Measurements from ENCODE around the gene MAGOH. TPM values are rescaled to one million over a fixed set of nuclear protein-coding genes. Genes with fewer than 3 reads are reported as not detected.

Gene MAGOH
- total and polyA plus RNA-seq, 10 of the 15 experiments (the other 5 are each of a cell fraction or from before 2014, with no cell fraction given): 62.6 to 261 (median 89.8) TPM

- TF ChIP-seq, protein P1, sequence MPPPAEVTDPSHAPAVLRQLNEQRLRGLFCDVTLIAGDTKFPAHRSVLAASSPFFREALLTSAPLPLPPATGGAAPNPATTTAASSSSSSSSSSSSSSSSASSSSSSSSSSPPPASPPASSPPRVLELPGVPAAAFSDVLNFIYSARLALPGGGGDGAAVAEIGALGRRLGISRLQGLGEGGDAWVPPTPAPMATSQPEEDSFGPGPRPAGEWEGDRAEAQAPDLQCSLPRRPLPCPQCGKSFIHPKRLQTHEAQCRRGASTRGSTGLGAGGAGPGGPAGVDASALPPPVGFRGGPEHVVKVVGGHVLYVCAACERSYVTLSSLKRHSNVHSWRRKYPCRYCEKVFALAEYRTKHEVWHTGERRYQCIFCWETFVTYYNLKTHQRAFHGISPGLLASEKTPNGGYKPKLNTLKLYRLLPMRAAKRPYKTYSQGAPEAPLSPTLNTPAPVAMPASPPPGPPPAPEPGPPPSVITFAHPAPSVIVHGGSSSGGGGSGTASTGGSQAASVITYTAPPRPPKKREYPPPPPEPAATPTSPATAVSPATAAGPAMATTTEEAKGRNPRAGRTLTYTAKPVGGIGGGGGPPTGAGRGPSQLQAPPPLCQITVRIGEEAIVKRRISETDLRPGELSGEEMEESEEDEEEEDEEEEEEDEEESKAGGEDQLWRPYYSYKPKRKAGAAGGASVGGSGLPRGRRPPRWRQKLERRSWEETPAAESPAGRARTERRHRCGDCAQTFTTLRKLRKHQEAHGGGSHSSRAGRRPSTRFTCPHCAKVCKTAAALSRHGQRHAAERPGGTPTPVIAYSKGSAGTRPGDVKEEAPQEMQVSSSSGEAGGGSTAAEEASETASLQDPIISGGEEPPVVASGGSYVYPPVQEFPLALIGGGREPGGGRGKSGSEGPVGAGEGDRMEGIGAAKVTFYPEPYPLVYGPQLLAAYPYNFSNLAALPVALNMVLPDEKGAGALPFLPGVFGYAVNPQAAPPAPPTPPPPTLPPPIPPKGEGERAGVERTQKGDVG (CRISPR knock-in tag; IDR thresholded peaks at IDR 0.05): no peak
- TF ChIP-seq JUND (IDR thresholded peaks at IDR 0.05; ENCODE audit: low read depth, low read length) (no peak), ZNF592 (IDR thresholded peaks at IDR 0.05) (no peak), HDAC6 (IDR thresholded peaks at IDR 0.05; ENCODE audit: unreplicated experiment) (no peak), MYB (IDR thresholded peaks at IDR 0.05; ENCODE audit: borderline replicate concordance, low read depth, low read length) (no peak), ZNF384 (IDR thresholded peaks at IDR 0.05; ENCODE audit: borderline replicate concordance, low read depth, low read length) (no peak), MXI1 (IDR thresholded peaks at IDR 0.05; ENCODE audit: low read depth, low read length) (peak; percentile 59; the same call in 1 of the 2 replicates), CTCF (IDR thresholded peaks at IDR 0.05 in 2 of 3, conservative IDR thresholded peaks at IDR 0.05 in 1 of 3; ENCODE audit: control insufficient read depth in 2 of 3, extremely low read depth in 1 of 3, insufficient read depth in 1 of 3, low read depth in 3 of 3, low read length in 3 of 3) (no peak), SUPT20H (IDR thresholded peaks at IDR 0.05; ENCODE audit: borderline replicate concordance, control insufficient read depth, low read depth, low read length) (no peak), CBX3 (IDR thresholded peaks at IDR 0.05; ENCODE audit: borderline replicate concordance, low read depth) (no peak), POLR2AphosphoS2 (IDR thresholded peaks at IDR 0.05; ENCODE audit: low read depth, low read length) (peak; percentile 93), TBL1XR1 (IDR thresholded peaks at IDR 0.05; ENCODE audit: low read depth, low read length) (no peak; the same call in 1 of the 2 replicates)
- TF ChIP-seq, protein P2, sequence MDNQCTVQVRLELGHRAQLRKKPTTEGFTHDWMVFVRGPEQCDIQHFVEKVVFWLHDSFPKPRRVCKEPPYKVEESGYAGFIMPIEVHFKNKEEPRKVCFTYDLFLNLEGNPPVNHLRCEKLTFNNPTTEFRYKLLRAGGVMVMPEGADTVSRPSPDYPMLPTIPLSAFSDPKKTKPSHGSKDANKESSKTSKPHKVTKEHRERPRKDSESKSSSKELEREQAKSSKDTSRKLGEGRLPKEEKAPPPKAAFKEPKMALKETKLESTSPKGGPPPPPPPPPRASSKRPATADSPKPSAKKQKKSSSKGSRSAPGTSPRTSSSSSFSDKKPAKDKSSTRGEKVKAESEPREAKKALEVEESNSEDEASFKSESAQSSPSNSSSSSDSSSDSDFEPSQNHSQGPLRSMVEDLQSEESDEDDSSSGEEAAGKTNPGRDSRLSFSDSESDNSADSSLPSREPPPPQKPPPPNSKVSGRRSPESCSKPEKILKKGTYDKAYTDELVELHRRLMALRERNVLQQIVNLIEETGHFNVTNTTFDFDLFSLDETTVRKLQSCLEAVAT (IDR thresholded peaks at IDR 0.05): no peak
- TF ChIP-seq, protein P3, sequence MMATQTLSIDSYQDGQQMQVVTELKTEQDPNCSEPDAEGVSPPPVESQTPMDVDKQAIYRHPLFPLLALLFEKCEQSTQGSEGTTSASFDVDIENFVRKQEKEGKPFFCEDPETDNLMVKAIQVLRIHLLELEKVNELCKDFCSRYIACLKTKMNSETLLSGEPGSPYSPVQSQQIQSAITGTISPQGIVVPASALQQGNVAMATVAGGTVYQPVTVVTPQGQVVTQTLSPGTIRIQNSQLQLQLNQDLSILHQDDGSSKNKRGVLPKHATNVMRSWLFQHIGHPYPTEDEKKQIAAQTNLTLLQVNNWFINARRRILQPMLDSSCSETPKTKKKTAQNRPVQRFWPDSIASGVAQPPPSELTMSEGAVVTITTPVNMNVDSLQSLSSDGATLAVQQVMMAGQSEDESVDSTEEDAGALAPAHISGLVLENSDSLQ (IDR thresholded peaks at IDR 0.05): peak; percentile 35; the same call in 1 of the 2 replicates
Observed at GRCh38 chr1:53196485-53197290, 41.6 kb downstream of the MAGOH start, which contains the start of gene CPT2 (continued).

All from GM12878 (cell line).